ENCODE results near the gene WWOX.

- TF ChIP-seq EZH2 (IDR thresholded peaks at IDR 0.05) = no peak
- no peak for TF ChIP-seq POLR2AphosphoS5 (IDR thresholded peaks at IDR 0.05; ENCODE audit: borderline replicate concordance, low read depth, low read length)
- TF ChIP-seq FOXP2 (optimal IDR thresholded peaks at IDR 0.05; ENCODE audit: control extremely low read depth, extremely low read length, insufficient read depth) = no peak
These were observed 951.9 kb downstream of the WWOX start for GRCh38 chr16:79051313-79051712.

Measured in SK-N-MC (cell line).